Measurements from ENCODE around the gene PCMT1.

GRCh38 chr6:149751239-149751638, 1.7 kb downstream of the PCMT1 start:
- TF ChIP-seq POLR2A (IDR thresholded peaks at IDR 0.05): no peak
- TF ChIP-seq, protein P1, sequence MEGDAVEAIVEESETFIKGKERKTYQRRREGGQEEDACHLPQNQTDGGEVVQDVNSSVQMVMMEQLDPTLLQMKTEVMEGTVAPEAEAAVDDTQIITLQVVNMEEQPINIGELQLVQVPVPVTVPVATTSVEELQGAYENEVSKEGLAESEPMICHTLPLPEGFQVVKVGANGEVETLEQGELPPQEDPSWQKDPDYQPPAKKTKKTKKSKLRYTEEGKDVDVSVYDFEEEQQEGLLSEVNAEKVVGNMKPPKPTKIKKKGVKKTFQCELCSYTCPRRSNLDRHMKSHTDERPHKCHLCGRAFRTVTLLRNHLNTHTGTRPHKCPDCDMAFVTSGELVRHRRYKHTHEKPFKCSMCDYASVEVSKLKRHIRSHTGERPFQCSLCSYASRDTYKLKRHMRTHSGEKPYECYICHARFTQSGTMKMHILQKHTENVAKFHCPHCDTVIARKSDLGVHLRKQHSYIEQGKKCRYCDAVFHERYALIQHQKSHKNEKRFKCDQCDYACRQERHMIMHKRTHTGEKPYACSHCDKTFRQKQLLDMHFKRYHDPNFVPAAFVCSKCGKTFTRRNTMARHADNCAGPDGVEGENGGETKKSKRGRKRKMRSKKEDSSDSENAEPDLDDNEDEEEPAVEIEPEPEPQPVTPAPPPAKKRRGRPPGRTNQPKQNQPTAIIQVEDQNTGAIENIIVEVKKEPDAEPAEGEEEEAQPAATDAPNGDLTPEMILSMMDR (IDR thresholded peaks at IDR 0.05): no peak

Data from right lobe of liver (tissue), 4 donors.